Peyer's patch (tissue), 4 donors: Measurements from ENCODE around the gene SEPTIN10.

Experiments
- POLR2A ChIP-seq, 2 donors: fragments of 450-650 bp; IDR thresholded peaks; one replicate each; pipeline ENCODE4 v1.5.1; 2017; ENCODE audit warnings: antibody characterized with exemption in 2 of 2, mild to moderate bottlenecking in 2 of 2, moderate library complexity in 2 of 2
- TF ChIP-seq, protein P1 (sequence below), 6 experiments: fragments of 450-650 bp in 4 of 6; fragments of 200-600 bp in 2 of 6; sonication (generic) in 1 of 6; IDR thresholded peaks; one replicate each; pipeline ENCODE4 v1.5.1; 2017 to 2019; ENCODE audit warnings: antibody characterized with exemption in 6 of 6, mild to moderate bottlenecking in 3 of 6, moderate library complexity in 1 of 6

DNA sequence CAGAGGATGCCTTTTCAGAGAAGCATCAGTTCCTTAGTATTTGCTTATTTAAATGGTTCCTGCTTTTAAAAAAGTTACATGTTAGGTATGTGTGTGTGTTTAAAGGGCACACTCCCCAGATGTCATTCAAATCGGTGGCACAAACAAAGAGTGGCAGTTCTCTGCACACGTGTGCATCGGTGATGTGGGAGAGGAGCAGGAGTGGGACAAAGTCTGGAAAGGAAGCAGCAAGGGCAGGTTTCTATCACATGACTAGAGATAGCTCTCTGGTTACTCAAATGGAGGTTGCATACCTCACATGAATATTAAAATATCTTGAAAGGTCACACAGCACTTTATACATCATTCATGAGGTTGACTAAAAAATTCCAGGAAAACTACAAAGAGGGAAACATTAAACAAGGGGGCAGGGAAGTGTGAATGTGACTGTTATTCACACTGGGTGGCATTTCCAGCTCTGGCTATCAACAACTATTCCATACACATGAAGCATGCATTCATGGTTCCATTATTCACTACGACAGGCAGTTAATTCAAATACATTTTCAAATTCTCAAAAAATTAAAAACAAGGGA, 64.7 kb downstream of the SEPTIN10 start:
- TF ChIP-seq, protein P1, sequence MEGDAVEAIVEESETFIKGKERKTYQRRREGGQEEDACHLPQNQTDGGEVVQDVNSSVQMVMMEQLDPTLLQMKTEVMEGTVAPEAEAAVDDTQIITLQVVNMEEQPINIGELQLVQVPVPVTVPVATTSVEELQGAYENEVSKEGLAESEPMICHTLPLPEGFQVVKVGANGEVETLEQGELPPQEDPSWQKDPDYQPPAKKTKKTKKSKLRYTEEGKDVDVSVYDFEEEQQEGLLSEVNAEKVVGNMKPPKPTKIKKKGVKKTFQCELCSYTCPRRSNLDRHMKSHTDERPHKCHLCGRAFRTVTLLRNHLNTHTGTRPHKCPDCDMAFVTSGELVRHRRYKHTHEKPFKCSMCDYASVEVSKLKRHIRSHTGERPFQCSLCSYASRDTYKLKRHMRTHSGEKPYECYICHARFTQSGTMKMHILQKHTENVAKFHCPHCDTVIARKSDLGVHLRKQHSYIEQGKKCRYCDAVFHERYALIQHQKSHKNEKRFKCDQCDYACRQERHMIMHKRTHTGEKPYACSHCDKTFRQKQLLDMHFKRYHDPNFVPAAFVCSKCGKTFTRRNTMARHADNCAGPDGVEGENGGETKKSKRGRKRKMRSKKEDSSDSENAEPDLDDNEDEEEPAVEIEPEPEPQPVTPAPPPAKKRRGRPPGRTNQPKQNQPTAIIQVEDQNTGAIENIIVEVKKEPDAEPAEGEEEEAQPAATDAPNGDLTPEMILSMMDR (IDR thresholded peaks at IDR 0.05), result no peak
- TF ChIP-seq POLR2A (IDR thresholded peaks at IDR 0.05), result no peak
